HUDEP-2 (cell line): ENCODE measurements around the gene EMC1.
A peak's percentile ranks its signal among the peaks of the same experiment; 100 is the strongest.
"Not testable (repeated sequence)": the region's sequence is repeated elsewhere in the genome, so short reads cannot be mapped to it uniquely, and the experiment has no call there.

Source experiments
- DNase-seq, 76 experiments: peaks; one replicate each; lab custom pipeline; 2025; ENCODE audit not compliant: unreplicated experiment in 76 of 76; lab: John Stamatoyannopoulos, UW

Gene EMC1

GRCh38 chr1:19262047-19262446 lies 10.7 kb upstream of the EMC1 start:
- peak in 1 of 76 experiments; percentile 14 for DNase-seq

GRCh38 chr1:19260211-19261138 lies 9.2 kb upstream of the EMC1 start:
- peak in 3 of 76 experiments; percentile 3 to 19 (median 9) for DNase-seq

- no peak for DNase-seq
Observed at GRCh38 chr1:19258353-19258752, 7.0 kb upstream of the EMC1 start.

GRCh38 chr1:19257178-19257914 lies 6.0 kb upstream of the EMC1 start:
- peak in 33 of 76 experiments; percentile 0 to 73 (median 29) for DNase-seq

- DNase-seq, result not testable (repeated sequence)
Observed at GRCh38 chr1:19256301-19256700, 5.0 kb upstream of the EMC1 start.

- DNase-seq, result no peak
Observed at GRCh38 chr1:19255288-19255687, 4.0 kb upstream of the EMC1 start.

- DNase-seq, result no peak
Observed at GRCh38 chr1:19254416-19254815, 3.1 kb upstream of the EMC1 start.

- DNase-seq, result peak in 4 of 76 experiments; percentile 4 to 27 (median 16)
Observed at GRCh38 chr1:19250629-19251304, 557 bp downstream of the EMC1 start.

GRCh38 chr1:19240673-19241538 lies 10.4 kb downstream of the EMC1 start:
- peak in 48 of 76 experiments; percentile 4 to 69 (median 40) for DNase-seq

- DNase-seq, result no peak
Observed at GRCh38 chr1:19239876-19240275, 11.4 kb downstream of the EMC1 start.

GRCh38 chr1:19234224-19234623 lies 17.1 kb downstream of the EMC1 start:
- no peak for DNase-seq

GRCh38 chr1:19232524-19232846 lies 18.8 kb downstream of the EMC1 start:
- peak in 9 of 76 experiments; percentile 2 to 22 (median 8) for DNase-seq

GRCh38 chr1:19231736-19232523 lies 19.4 kb downstream of the EMC1 start:
- not testable (repeated sequence) for DNase-seq

GRCh38 chr1:19229828-19230325 lies 21.4 kb downstream of the EMC1 start:
- no peak for DNase-seq

- DNase-seq, result no peak
Observed at GRCh38 chr1:19229229-19229628, 22.1 kb downstream of the EMC1 start.

- DNase-seq, result no peak
Observed at GRCh38 chr1:19222979-19223824, 28.1 kb downstream of the EMC1 start.

GRCh38 chr1:19222573-19222972 lies 28.8 kb downstream of the EMC1 start:
- no peak for DNase-seq

GRCh38 chr1:19220991-19221390 lies 30.3 kb downstream of the EMC1 start:
- DNase-seq, result no peak
